GM12878 (cell line): ENCODE data around the gene ARIH2. TPM values are rescaled to one million over a fixed set of nuclear protein-coding genes. Genes with fewer than 3 reads are reported as not detected.
A peak's percentile ranks its signal among the peaks of the same experiment; 100 is the strongest.

Source experiments
- ATAC-seq: fragments of 200-7000 bp; cut with Tn5 transposase; 3 replicates; pipeline ENCODE4 v1.9.1; 2020; ENCODE audit warnings: mild to moderate bottlenecking, moderate library complexity
- BruUV-seq: library from RNA; stranded (reverse); fragments of 400-500 nt; replicated peaks from 2 replicates; lab custom pipeline; 2021; lab: Mats Ljungman, UMichigan
- CTCF ChIA-PET: fragments of 300-600 bp; sonication (Branson Sonifier 250); formaldehyde crosslinking; extraction: SDS; loops from one replicate; lab custom pipeline; 2021; ENCODE audit warnings: inconsistent platforms; lab: Yijun Ruan, JAX
- POLR2A ChIA-PET: fragments of 350-600 bp; formaldehyde crosslinking; extraction: SDS; loops from one replicate; lab custom pipeline; 2021; ENCODE audit warnings: inconsistent platforms; lab: Charles Lee
- RAD21 ChIA-PET: fragments of 300-600 bp; sonication (Branson Sonifier 250); formaldehyde crosslinking; loops from one replicate; lab custom pipeline; 2023; ENCODE audit warnings: antibody characterized with exemption; ENCODE audit not compliant: unreplicated experiment; lab: Charles Lee
- SMC1A ChIA-PET: fragments of 300-600 bp; sonication (Branson Sonifier 250); formaldehyde crosslinking; loops from one replicate; lab custom pipeline; 2023; ENCODE audit not compliant: unreplicated experiment, uncharacterized antibody; lab: Charles Lee
- DNase-seq: peaks from one replicate; pipeline ENCODE4 v3.0.0-alpha.2; 2011; ENCODE audit warnings: low read depth, low spot score
- FAIRE-seq: peaks from 3 replicates; lab custom pipeline; 2011; peaks lifted over from hg19 to GRCh38; lab: Jason Lieb, UNC
- H2AFZ ChIP-seq: 2 replicates; pipeline ENCODE4 v1.6.0; 2011; ENCODE audit warnings: low read depth, low read length, control low read depth; ENCODE audit not compliant: control insufficient read depth
- H3K27ac ChIP-seq: 2 replicates; pipeline ENCODE4 v1.5.1; 2011; ENCODE audit warnings: control low read depth; ENCODE audit not compliant: control insufficient read depth, insufficient read depth
- H3K27me3 ChIP-seq, 2 experiments: replicated peaks in 1 of 2; 2 replicates each; pipeline versions ENCODE4 v1.6.0 to v1.6.1; 2011; ENCODE audit warnings: low read length in 1 of 2; ENCODE audit not compliant: control insufficient read depth in 2 of 2, insufficient read depth in 2 of 2
- H3K36me3 ChIP-seq, 2 experiments: 2 replicates each; pipeline ENCODE4 v1.5.1; 2011; ENCODE audit warnings: low read length in 1 of 2; ENCODE audit not compliant: control insufficient read depth in 2 of 2, insufficient read depth in 2 of 2
- H3K4me1 ChIP-seq: 2 replicates; pipeline ENCODE4 v1.6.1; 2011; ENCODE audit warnings: mild to moderate bottlenecking, low read length, moderate library complexity, mixed read lengths; ENCODE audit not compliant: control insufficient read depth, insufficient read depth
- H3K4me2 ChIP-seq: 2 replicates; pipeline ENCODE4 v1.6.0; 2011; ENCODE audit warnings: control low read depth; ENCODE audit not compliant: control insufficient read depth, insufficient read depth
- H3K4me3 ChIP-seq: fragments of 200-600 bp; sonication (generic); 2 replicates; pipeline ENCODE4 v1.5.1; 2016
- H3K79me2 ChIP-seq: 2 replicates; pipeline ENCODE4 v1.6.0; 2011; ENCODE audit warnings: low read length; ENCODE audit not compliant: control insufficient read depth, insufficient read depth
- H3K9ac ChIP-seq: 2 replicates; pipeline ENCODE4 v1.8.0; 2011; ENCODE audit warnings: low read length, control low read depth, mixed read lengths; ENCODE audit not compliant: control insufficient read depth, insufficient read depth
- H3K9me3 ChIP-seq: replicated peaks from 3 replicates; pipeline ENCODE4 v1.5.1; 2011; ENCODE audit warnings: mild to moderate bottlenecking, low read length; ENCODE audit not compliant: control insufficient read depth, insufficient read depth
- H4K20me1 ChIP-seq: 2 replicates; pipeline ENCODE4 v1.6.0; 2011; ENCODE audit not compliant: control insufficient read depth, insufficient read depth
- BCL3 ChIP-seq: IDR thresholded peaks from 2 replicates; pipeline ENCODE4 v1.6.1; 2011; ENCODE audit warnings: borderline replicate concordance, low read depth, mild to moderate bottlenecking, moderate library complexity, low read length; ENCODE audit not compliant: insufficient read depth, poor library complexity, severe bottlenecking
- IRF5 ChIP-seq: fragments of 450-650 bp; IDR thresholded peaks from 2 replicates; pipeline ENCODE4 v1.6.1; 2017; ENCODE audit warnings: borderline replicate concordance
- KAT2A ChIP-seq: conservative IDR thresholded peaks from 2 replicates; pipeline ENCODE4 v1.6.1; 2011; ENCODE audit warnings: low read depth, low read length; ENCODE audit not compliant: control insufficient read depth
- KLF5 ChIP-seq: fragments of 450-650 bp; IDR thresholded peaks from 2 replicates; pipeline ENCODE4 v1.6.1; 2014; ENCODE audit warnings: mild to moderate bottlenecking; ENCODE audit not compliant: partially characterized antibody
- MXI1 ChIP-seq: fragments of 150-350 bp; IDR thresholded peaks from 2 replicates; pipeline ENCODE4 v1.6.1; 2011; ENCODE audit warnings: low read depth, mild to moderate bottlenecking, inconsistent platforms, low read length, improper control_type of control experiment
- PAX5 ChIP-seq: IDR thresholded peaks from 2 replicates; pipeline ENCODE4 v1.6.1; 2011; ENCODE audit warnings: low read depth, low read length, borderline replicate concordance
- SKIL ChIP-seq: fragments of 450-650 bp; IDR thresholded peaks from 2 replicates; pipeline ENCODE4 v1.6.1; 2017; ENCODE audit warnings: mild to moderate bottlenecking, low read depth, inconsistent platforms; ENCODE audit not compliant: poor library complexity, severe bottlenecking
- SMAD5 ChIP-seq: IDR thresholded peaks from 2 replicates; pipeline ENCODE4 v1.6.1; 2016; ENCODE audit warnings: antibody characterized with exemption, low read depth
- TCF12 ChIP-seq: IDR thresholded peaks from 2 replicates; pipeline ENCODE4 v1.6.1; 2011; ENCODE audit warnings: low read depth, mild to moderate bottlenecking, low read length
- ZBTB40 ChIP-seq: fragments of 450-650 bp; IDR thresholded peaks from 2 replicates; pipeline ENCODE4 v1.6.1; 2016; ENCODE audit warnings: mild to moderate bottlenecking, moderate library complexity, borderline replicate concordance
- WGBS: methylation state at CpG from one replicate; pipeline ENCODE4 v1.1.6; 2016; ENCODE audit warnings: low lambda C conversion rate; ENCODE audit not compliant: insufficient replicate concordance, insufficient coverage; ENCODE audit errors: missing lambda C conversion rate; 5-methylcytosine and 5-hydroxymethylcytosine counted together
- in situ Hi-C: fragments of 300-500 bp; cut with MboI; formaldehyde crosslinking; loops from 9 replicates; pipeline ENCODE4 v1.14.3; 2018; ENCODE audit warnings: mixed read lengths
- intact Hi-C: fragments of 100-400 bp; cut with micrococcal nuclease; formaldehyde crosslinking; loops from one replicate; pipeline ENCODE4 v1.14.2; 2022; ENCODE audit not compliant: unreplicated experiment
- polyA plus RNA-seq, 11 experiments: library from polyadenylated mRNA; depleted of rRNA in 4 of 11; unstranded in 6 of 11; stranded (reverse) in 5 of 11; fragments of >200 nt; fragmentation: Nextera tagmentation in 4 of 11; fragmentation: Illumina TruSeq in 1 of 11; extraction: Ambion mirVana in 4 of 11; extraction: Trizol in 1 of 11; gene quantifications; 1 replicate in 1 of 11; 2 replicates in 10 of 11; pipeline versions ENCODE4 v1.2.1 to v1.2.3, GENCODE V29; 2011 to 2016; ENCODE audit warnings: inconsistent platforms in 2 of 11, missing spikeins in 2 of 11, low read depth in 1 of 11
- total RNA-seq, 4 experiments: library from RNA; depleted of rRNA in 3 of 4; stranded (reverse); fragments of >200 nt in 3 of 4; fragmentation: Illumina TruSeq in 1 of 4; extraction: Trizol in 1 of 4; gene quantifications; 2 replicates each; pipeline versions ENCODE4 v1.2.1 to v1.2.3, GENCODE V29; 2013 to 2021

ARIH2 gene
- total and polyA plus RNA-seq, 10 of the 15 experiments (the other 5 are each of a cell fraction or from before 2014, with no cell fraction given), result 18.7 to 74.7 (median 63.7) TPM

- TF ChIP-seq SKIL (no peak), TCF12 (no peak), MXI1 (no peak)
Measured at GRCh38 chr3:49028298-49028672, 109.6 kb downstream of the ARIH2 start (continued).

GRCh38 chr3:49028673-49029562, 110.3 kb downstream of the ARIH2 start, which contains the start of gene IMPDH2:
Gene IMPDH2, minus strand, starts transcription at chr3:49029398. Its CDS starts 48 bp downstream, at chr3:49029350.
- RAD21 ChIA-PET, result interaction anchor here (0.7 to 2.3 kb wide), 8 partner anchors 9 to 313 kb away, joined by 3 to 32 read pairs (median 4); partner anchors contain the start of genes DALRD3, P4HTM, QRICH1 and WDR6
- TSS peak; percentile 72 for BruUV-seq
- Histone ChIP-seq H3K36me3 (peaks cover 38 to 46% of the 10 kb centered on the region in 2 experiments), H3K27me3 (no peaks in the 10 kb centered on the region), H3K27ac (peak within 1 kb of the TSS; percentile 76), H2AFZ (peak within 1 kb of the TSS; percentile 44), H3K9me3 (no peaks in the 10 kb centered on the region), H3K4me1 (peaks cover 13% of the 10 kb centered on the region), H3K4me3 (peak within 1 kb of the TSS; percentile 79), H3K4me2 (peak within 1 kb of the TSS; percentile 65), H3K79me2 (peaks cover 33% of the 10 kb centered on the region), H4K20me1 (no peaks in the 10 kb centered on the region), H3K9ac (peak within 1 kb of the TSS; percentile 90)
- WGBS, result under 1% methylated on average over 55 of the region's 55 CpGs
- DNase-seq, result peak; percentile 79
- SMC1A ChIA-PET, result interaction anchor here (0.7 to 1.5 kb wide), 10 partner anchors 9 to 420 kb away, joined by 3 to 6 read pairs (median 4); partner anchors contain the start of gene WDR6
- in situ Hi-C loops (no loop called here), intact Hi-C loops (loop anchor here (2.0 to 10.0 kb wide), 3 partner anchors 66 to 646 kb away; partner anchors contain the start of genes APEH, QRICH1 and USP4)
- peak; percentile 81 for FAIRE-seq
- CTCF ChIA-PET, result interaction anchor here (0.6 to 2.3 kb wide), 14 partner anchors 8 to 457 kb away, joined by 3 to 45 read pairs (median 4); partner anchors contain the start of genes P4HTM, QRICH1 and WDR6
- POLR2A ChIA-PET, result interaction anchor here (0.6 to 2.3 kb wide), 8 partner anchors 9 to 777 kb away, joined by 3 to 27 read pairs (median 8); partner anchors contain the start of genes DALRD3, P4HTM, QRICH1 and WDR6
- peak; percentile 92 for ATAC-seq
- TF ChIP-seq SMAD5 (peak; percentile 95), KAT2A (no peak), BCL3 (peak; percentile 97), IRF5 (no peak), PAX5 (peak; percentile 83; the same call in 1 of the 2 replicates), ZBTB40 (no peak), KLF5 (peak; percentile 82)
